ENCODE data around the gene TNXB. TPM values are rescaled to one million over a fixed set of nuclear protein-coding genes. Genes with fewer than 3 reads are reported as not detected.
"Not testable (repeated sequence)": the region's sequence is repeated elsewhere in the genome, so short reads cannot be mapped to it uniquely, and the experiment has no call there.

Gene TNXB
- total and polyA plus RNA-seq, 12 donors, result 36.2 to 123 (median 61.4) TPM

DNA sequence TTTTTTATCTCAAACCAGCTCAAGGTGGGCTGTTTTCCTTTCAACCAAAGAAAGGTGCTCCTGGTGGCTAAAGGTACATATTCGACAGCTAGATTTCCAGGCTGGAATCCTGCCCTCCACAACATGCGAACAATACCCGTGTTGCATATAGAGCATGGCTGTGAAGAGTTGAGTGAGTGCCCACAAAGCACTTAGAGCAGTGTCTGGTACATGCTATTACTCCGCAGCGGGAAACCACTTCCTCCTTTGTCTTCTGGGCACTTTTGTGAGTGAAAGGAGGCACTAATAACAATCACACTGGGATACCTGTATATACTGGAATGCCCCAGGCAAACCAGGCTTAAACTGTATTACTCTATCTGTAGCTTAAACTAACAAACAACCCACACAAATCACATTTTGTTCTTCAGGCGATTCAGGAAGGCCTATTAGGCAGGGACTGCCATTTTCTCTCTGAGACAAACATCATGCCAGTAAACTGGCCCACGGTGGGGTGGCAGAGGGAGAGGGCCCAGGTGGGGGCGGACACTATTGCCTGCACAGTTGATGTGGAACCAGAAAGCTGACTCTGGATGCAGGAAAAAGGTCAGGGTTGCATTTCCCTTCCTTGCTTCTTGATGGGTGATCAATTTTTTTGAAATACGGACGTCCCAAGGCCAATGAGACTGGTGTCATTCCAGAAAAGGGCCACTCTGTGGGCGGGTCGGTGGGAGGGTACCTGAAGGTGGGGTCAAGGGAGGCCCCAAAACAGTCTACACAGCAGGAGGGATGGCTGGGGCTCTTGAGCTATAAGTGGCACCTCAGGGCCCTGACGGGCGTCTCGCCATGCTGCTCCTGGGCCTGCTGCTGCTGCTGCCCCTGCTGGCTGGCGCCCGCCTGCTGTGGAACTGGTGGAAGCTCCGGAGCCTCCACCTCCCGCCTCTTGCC is 71.3 kb downstream of the TNXB start, which contains the start of gene CYP21A2:
CYP21A2 (plus strand) TSS at position 818 of the 927 bp plus-strand sequence; CDS start at position 826, 8 bp downstream.
- H3K27ac ChIP-seq; DNase-seq; H3K27me3 ChIP-seq; H3K9me3 ChIP-seq; intact Hi-C loops (cut with DNase I); H3K36me3 ChIP-seq; H3K4me1 ChIP-seq; H3K4me3 ChIP-seq: not testable (repeated sequence)
- 79 to 90% methylated on average over 15 of the region's 19 CpGs for WGBS, 2 donors
- ATAC-seq, result peak in 1 of 8 donors; percentile 21

GRCh38 chr6:32037136-32037535 is 72.0 kb downstream of the TNXB start:
- H3K27me3 ChIP-seq; H3K4me1 ChIP-seq; ATAC-seq; H3K4me3 ChIP-seq; DNase-seq; H3K9me3 ChIP-seq; H3K36me3 ChIP-seq; H3K27ac ChIP-seq; intact Hi-C loops (cut with DNase I): not testable (repeated sequence)
- 81 to 82% methylated on average over 3 to 4 of the region's 5 CpGs for WGBS, 2 donors

- H3K27me3 ChIP-seq; H3K27ac ChIP-seq; H3K4me1 ChIP-seq; DNase-seq; H3K36me3 ChIP-seq; intact Hi-C loops (cut with DNase I); H3K9me3 ChIP-seq; H3K4me3 ChIP-seq: not testable (repeated sequence)
- ATAC-seq, result peak in 4 of 8 donors; percentile 17 to 44 (median 21)
- WGBS, 2 donors, result no CpG with 5 or more reads among the region's 16 CpGs
Measured at GRCh38 chr6:32035283-32036013, 73.7 kb downstream of the TNXB start.

GRCh38 chr6:32029553-32029952 is 79.6 kb downstream of the TNXB start:
- H3K27ac ChIP-seq; DNase-seq; H3K36me3 ChIP-seq; intact Hi-C loops (cut with DNase I); H3K27me3 ChIP-seq; H3K4me1 ChIP-seq; H3K4me3 ChIP-seq; ATAC-seq; H3K9me3 ChIP-seq: not testable (repeated sequence)
- 97 to 98% methylated on average over 7 to 8 of the region's 14 CpGs for WGBS, 2 donors

GRCh38 chr6:32028631-32029030 is 80.5 kb downstream of the TNXB start:
- DNase-seq; H3K4me1 ChIP-seq; H3K9me3 ChIP-seq; H3K27ac ChIP-seq; intact Hi-C loops (cut with DNase I); H3K27me3 ChIP-seq; H3K4me3 ChIP-seq; H3K36me3 ChIP-seq; ATAC-seq: not testable (repeated sequence)
- 92 to 97% methylated on average over 6 to 7 of the region's 10 CpGs for WGBS, 2 donors

DNA sequence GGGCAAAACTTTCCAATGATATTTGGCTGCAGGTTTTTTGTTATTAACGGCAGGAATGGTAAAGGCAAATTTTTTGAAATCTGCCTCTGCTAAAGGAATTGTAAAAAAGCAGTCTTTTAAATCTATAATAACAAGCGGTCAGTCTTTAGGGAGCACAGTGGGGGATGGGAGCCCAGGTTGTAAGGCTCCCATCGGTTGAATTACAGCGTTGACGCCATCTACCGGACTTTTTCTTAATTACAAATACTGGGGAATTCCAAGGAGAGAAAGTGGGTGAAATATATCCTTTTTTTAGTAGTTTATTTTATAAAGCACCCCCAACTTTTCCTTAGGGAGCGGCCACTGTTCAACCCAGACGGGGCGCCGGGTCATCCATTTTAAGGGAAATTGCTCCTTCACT is 87.0 kb downstream of the TNXB start:
- DNase-seq; H3K4me3 ChIP-seq; H3K9me3 ChIP-seq; H3K27me3 ChIP-seq; H3K27ac ChIP-seq; ATAC-seq; H3K4me1 ChIP-seq; H3K36me3 ChIP-seq; intact Hi-C loops (cut with DNase I): not testable (repeated sequence)
- WGBS, 2 donors, result no CpG with 5 or more reads among the region's 10 CpGs

- H3K9me3 ChIP-seq; intact Hi-C loops (cut with DNase I); H3K4me1 ChIP-seq; H3K27ac ChIP-seq; H3K27me3 ChIP-seq; DNase-seq; H3K4me3 ChIP-seq; H3K36me3 ChIP-seq: not testable (repeated sequence)
- peak in 7 of 8 donors; percentile 36 to 87 (median 82) for ATAC-seq
- no CpG with 5 or more reads among the region's 6 CpGs for WGBS, 2 donors
Measured at GRCh38 chr6:32014547-32014946, 94.6 kb downstream of the TNXB start, which contains the start of gene C4B. Gene C4B (plus strand): TSS chr6:32014795. CDS start chr6:32014846, 51 bp downstream.

DNA sequence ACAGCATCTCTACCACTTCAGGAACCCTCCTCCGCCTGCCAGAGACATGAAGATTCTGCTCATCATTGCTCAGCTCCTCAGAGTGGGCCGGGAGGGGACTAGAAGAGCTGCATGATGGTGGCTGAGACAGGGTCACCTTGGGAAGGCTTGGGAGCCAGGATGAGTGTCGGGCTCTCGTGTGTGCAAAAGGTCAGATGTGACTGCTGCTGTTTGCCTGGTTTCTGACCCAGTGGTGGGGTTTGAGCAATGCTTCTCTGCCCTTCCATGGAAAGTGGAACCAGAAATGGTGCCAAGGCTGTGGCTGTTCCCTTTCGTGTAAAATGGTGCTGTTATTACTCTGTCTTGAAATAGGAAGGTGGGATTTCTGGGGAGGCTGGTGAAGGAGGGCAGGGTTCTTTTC is 95.4 kb downstream of the TNXB start:
- ATAC-seq; H3K4me1 ChIP-seq; H3K36me3 ChIP-seq; H3K27me3 ChIP-seq; H3K4me3 ChIP-seq; DNase-seq; intact Hi-C loops (cut with DNase I); H3K9me3 ChIP-seq; H3K27ac ChIP-seq: not testable (repeated sequence)
- WGBS, 2 donors, result no CpG with 5 or more reads among the region's 5 CpGs

GRCh38 chr6:32012941-32013617 is 96.1 kb downstream of the TNXB start:
- H3K4me3 ChIP-seq; H3K27ac ChIP-seq; H3K4me1 ChIP-seq; H3K9me3 ChIP-seq; intact Hi-C loops (cut with DNase I); H3K36me3 ChIP-seq; H3K27me3 ChIP-seq; DNase-seq: not testable (repeated sequence)
- 78 to 82% methylated on average over 14 to 15 of the region's 17 CpGs for WGBS, 2 donors
- ATAC-seq, result peak in 2 of 8 donors; percentile 19 to 20

DNA sequence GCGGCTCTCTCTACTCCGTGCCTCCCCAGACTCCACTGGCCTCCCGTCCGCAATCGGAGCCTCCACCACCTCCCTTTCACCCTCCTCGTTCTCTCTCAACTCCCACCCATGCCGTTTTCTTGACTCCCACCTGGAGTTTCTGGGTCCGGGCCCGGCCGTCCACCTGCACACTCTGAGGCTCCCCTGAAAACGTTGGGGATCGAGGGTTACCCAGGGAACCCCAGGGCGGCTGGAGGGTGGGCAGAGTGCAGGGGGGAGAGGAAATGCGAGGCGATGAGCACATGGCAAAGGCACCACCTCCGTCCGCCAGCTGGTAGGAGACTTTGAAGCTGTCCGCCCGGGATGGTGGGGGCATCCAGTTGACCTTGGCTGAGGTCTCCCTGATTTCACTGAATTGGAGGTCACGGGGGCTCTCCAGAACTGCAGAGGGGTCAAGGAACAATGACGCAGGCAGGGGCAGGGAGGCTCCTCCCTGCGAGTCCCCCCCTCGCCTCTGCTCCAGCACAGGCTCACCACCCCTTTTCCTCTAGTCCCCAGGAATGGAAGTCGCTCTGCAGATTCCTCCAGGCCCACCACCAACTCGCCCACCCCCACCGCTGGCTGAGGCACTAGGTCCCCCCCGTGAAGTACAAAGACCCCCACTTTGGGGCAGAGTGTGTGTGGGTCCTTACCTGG is 98.1 kb downstream of the TNXB start:
- H3K36me3 ChIP-seq; H3K27me3 ChIP-seq; H3K9me3 ChIP-seq; intact Hi-C loops (cut with DNase I); ATAC-seq; H3K27ac ChIP-seq; H3K4me1 ChIP-seq; H3K4me3 ChIP-seq: not testable (repeated sequence)
- peak in 1 of 2 donors; percentile 2 for DNase-seq
- WGBS, 2 donors, result 76% methylated on average over 13 to 17 of the region's 27 CpGs
